H9 (cell line): ENCODE data around the gene RAB14. TPM values are rescaled to one million over a fixed set of nuclear protein-coding genes. Genes with fewer than 3 reads are reported as not detected.

Experiments
- DNase-seq: peaks from one replicate; pipeline ENCODE4 v3.0.0-alpha.2; 2017
- H2AFZ ChIP-seq: one replicate; pipeline ENCODE4 v1.6.1; 2013; ENCODE audit warnings: mild to moderate bottlenecking, low read length, control low read depth, moderate library complexity
- H2AK5ac ChIP-seq: 2 replicates; pipeline ENCODE4 v1.6.1; 2013; ENCODE audit warnings: low read length, control low read depth, mixed read lengths; ENCODE audit not compliant: insufficient read length
- H2BK120ac ChIP-seq: one replicate; pipeline ENCODE4 v1.6.1; 2013; ENCODE audit warnings: low read depth, mild to moderate bottlenecking, low read length, control low read depth, inconsistent platforms; ENCODE audit not compliant: poor library complexity, severe bottlenecking
- H2BK12ac ChIP-seq: 2 replicates; pipeline ENCODE4 v1.6.1; 2013; ENCODE audit warnings: low read length, control low read depth, mixed read lengths, low read depth; ENCODE audit not compliant: insufficient read length
- H2BK15ac ChIP-seq: 2 replicates; pipeline ENCODE4 v1.6.1; 2013; ENCODE audit warnings: low read depth, low read length, control low read depth
- H2BK20ac ChIP-seq: one replicate; pipeline ENCODE4 v1.6.1; 2013; ENCODE audit warnings: low read depth, mild to moderate bottlenecking, low read length, control low read depth, inconsistent platforms; ENCODE audit not compliant: poor library complexity, severe bottlenecking
- H2BK5ac ChIP-seq: 2 replicates; pipeline ENCODE4 v1.6.1; 2013; ENCODE audit warnings: low read length, control low read depth, mixed read lengths; ENCODE audit not compliant: insufficient read length
- H3K14ac ChIP-seq: 2 replicates; pipeline ENCODE4 v1.6.1; 2013; ENCODE audit warnings: low read length, control low read depth; ENCODE audit not compliant: insufficient read depth
- H3K18ac ChIP-seq: 2 replicates; pipeline ENCODE4 v1.6.1; 2013; ENCODE audit warnings: low read depth, mild to moderate bottlenecking, mixed read lengths, low read length, control low read depth; ENCODE audit not compliant: insufficient read length
- H3K23ac ChIP-seq: 2 replicates; pipeline ENCODE4 v1.6.1; 2013; ENCODE audit warnings: low read length, control low read depth, mixed read lengths, low read depth; ENCODE audit not compliant: insufficient read length
- H3K23me2 ChIP-seq: 2 replicates; pipeline ENCODE4 v1.6.1; 2013; ENCODE audit warnings: low read depth, mild to moderate bottlenecking, mixed read lengths, low read length, control low read depth; ENCODE audit not compliant: insufficient read length, poor library complexity, severe bottlenecking
- H3K27ac ChIP-seq: 2 replicates; pipeline ENCODE4 v1.5.1; 2013; ENCODE audit warnings: low read length, control low read depth, mixed read lengths, low read depth; ENCODE audit not compliant: insufficient read length
- H3K27me3 ChIP-seq: 2 replicates; pipeline ENCODE4 v1.6.1; 2013; ENCODE audit warnings: low read length, control low read depth, inconsistent platforms; ENCODE audit not compliant: insufficient read depth
- H3K4ac ChIP-seq: 2 replicates; pipeline ENCODE4 v1.6.1; 2013; ENCODE audit warnings: low read depth, mild to moderate bottlenecking, control low read depth, inconsistent platforms, low read length, moderate library complexity
- H3K4me1 ChIP-seq: 2 replicates; pipeline ENCODE4 v1.6.1; 2013; ENCODE audit warnings: low read length, control low read depth, inconsistent platforms; ENCODE audit not compliant: insufficient read depth
- H3K4me2 ChIP-seq: 2 replicates; pipeline ENCODE4 v1.6.1; 2013; ENCODE audit warnings: low read length, control low read depth, mixed read lengths; ENCODE audit not compliant: insufficient read length, insufficient read depth
- H3K56ac ChIP-seq: 2 replicates; pipeline ENCODE4 v1.6.1; 2013; ENCODE audit warnings: low read depth, mild to moderate bottlenecking, mixed read lengths, low read length, control low read depth; ENCODE audit not compliant: insufficient read length
- H3K79me1 ChIP-seq: 2 replicates; pipeline ENCODE4 v1.6.1; 2013; ENCODE audit warnings: low read depth, mild to moderate bottlenecking, moderate library complexity, low read length, control low read depth, inconsistent platforms; ENCODE audit not compliant: insufficient read depth, poor library complexity, severe bottlenecking
- H3K79me2 ChIP-seq: 2 replicates; pipeline ENCODE4 v1.6.1; 2013; ENCODE audit warnings: low read length, control low read depth, inconsistent platforms; ENCODE audit not compliant: insufficient read depth
- H3K9ac ChIP-seq: 2 replicates; pipeline ENCODE4 v1.6.1; 2013; ENCODE audit warnings: low read length, control low read depth, mixed read lengths; ENCODE audit not compliant: insufficient read length; ENCODE audit errors: extremely low read depth
- H3K9me3 ChIP-seq: one replicate; pipeline ENCODE4 v1.6.1; 2013; ENCODE audit warnings: low read depth, low read length, inconsistent platforms; ENCODE audit not compliant: control insufficient read depth
- H3T11ph ChIP-seq: one replicate; pipeline ENCODE4 v1.6.1; 2013; ENCODE audit warnings: mild to moderate bottlenecking, low read length, control low read depth, inconsistent platforms
- H4K20me1 ChIP-seq: one replicate; pipeline ENCODE4 v1.6.1; 2013; ENCODE audit not compliant: control insufficient read depth, insufficient read length, insufficient read depth
- H4K5ac ChIP-seq: 2 replicates; pipeline ENCODE4 v1.6.1; 2013; ENCODE audit warnings: low read depth, mild to moderate bottlenecking, mixed read lengths, low read length, control low read depth; ENCODE audit not compliant: insufficient read length
- H4K8ac ChIP-seq: replicated peaks from 2 replicates; pipeline ENCODE4 v1.6.1; 2013; ENCODE audit warnings: low read length, control low read depth, mixed read lengths, low read depth; ENCODE audit not compliant: insufficient read length
- H4K91ac ChIP-seq: 2 replicates; pipeline ENCODE4 v1.6.1; 2013; ENCODE audit warnings: low read depth, mild to moderate bottlenecking, moderate library complexity, mixed read lengths, low read length, control low read depth; ENCODE audit not compliant: insufficient read length
- H3K27ac Mint-ChIP-seq, 3 experiments: 2 replicates in 2 of 3; 3 replicates in 1 of 3; pipeline ENCODE4 v1.8.0; 2020 to 2021; ENCODE audit warnings: mixed read lengths in 3 of 3, mild to moderate bottlenecking in 1 of 3, moderate library complexity in 1 of 3
- H3K27me3 Mint-ChIP-seq: 2 replicates; pipeline ENCODE4 v1.8.0; 2021; ENCODE audit warnings: low read depth, mild to moderate bottlenecking, moderate library complexity, mixed read lengths
- H3K36me3 Mint-ChIP-seq, 3 experiments: 2 replicates in 2 of 3; 3 replicates in 1 of 3; pipeline ENCODE4 v1.8.0; 2020 to 2021; ENCODE audit warnings: low read depth in 3 of 3, mixed read lengths in 3 of 3; ENCODE audit not compliant: insufficient read depth in 1 of 3
- H3K4me1 Mint-ChIP-seq, 2 experiments: 2 replicates each; pipeline ENCODE4 v1.8.0; 2020; ENCODE audit warnings: mixed read lengths in 2 of 2
- H3K4me3 Mint-ChIP-seq, 2 experiments: 2 replicates in 1 of 2; 3 replicates in 1 of 2; pipeline ENCODE4 v1.8.0; 2020 to 2021; ENCODE audit warnings: mild to moderate bottlenecking in 2 of 2, mixed read lengths in 2 of 2, moderate library complexity in 1 of 2
- H3K9me3 Mint-ChIP-seq, 2 experiments: 2 replicates in 1 of 2; 3 replicates in 1 of 2; pipeline ENCODE4 v1.8.0; 2020; ENCODE audit warnings: mild to moderate bottlenecking in 2 of 2, mixed read lengths in 2 of 2, moderate library complexity in 1 of 2
- WGBS: extraction: QIAGEN DNeasy Blood & Tissue Kit; methylation state at CpG from one replicate; pipeline ENCODE4 v1.1.7; 2013; ENCODE audit warnings: missing lambda C conversion rate, low lambda C conversion rate, mixed read lengths; ENCODE audit not compliant: insufficient read length; ENCODE audit errors: extremely low coverage; 5-methylcytosine and 5-hydroxymethylcytosine counted together
- total RNA-seq: library from RNA; stranded (reverse); gene quantifications from 2 replicates; pipeline ENCODE4 v1.2.1, GENCODE V29; 2021
- TF ChIP-seq, protein P1 (sequence below): fragments of 200-600 bp; sonication (generic); conservative IDR thresholded peaks from 3 replicates; pipeline ENCODE4 v1.8.0; 2021; ENCODE audit warnings: antibody characterized with exemption, mild to moderate bottlenecking

The RAB14 gene
- total RNA-seq, 1 experiment from 2014 or later, result 33.6 TPM

- no peak overlapping the region for H3K4me2 ChIP-seq
- DNase-seq, result no peak
- Mint-ChIP-seq H3K4me1 (peaks cover 38 to 41% of the 10 kb centered on the region in 2 experiments), H3K4me3 (no peak overlapping the region), H3K9me3 (no peaks in the 10 kb centered on the region), H3K27me3 (peaks cover 12% of the 10 kb centered on the region), H3K36me3 (no peaks in the 10 kb centered on the region; a peak in 1 of 7 replicates), H3K27ac (no peak overlapping the region)
- H3K23ac ChIP-seq, result no peak overlapping the region
- no peaks in the 10 kb centered on the region for H3K4me1 ChIP-seq
- H3K79me1 ChIP-seq, result no peaks in the 10 kb centered on the region
- no peak overlapping the region for H2BK120ac ChIP-seq
- H3K23me2 ChIP-seq, result peaks cover 9% of the 10 kb centered on the region
- WGBS, result no CpG with 5 or more reads among the region's 4 CpGs
- H3K56ac ChIP-seq, result no peak overlapping the region
- no peak overlapping the region for H2BK12ac ChIP-seq
- no peak overlapping the region for H3K4ac ChIP-seq
- H4K8ac ChIP-seq, result no peak overlapping the region
- peaks cover 17% of the 10 kb centered on the region; the same call in 1 of the 2 replicates for H3K79me2 ChIP-seq
- no peaks in the 10 kb centered on the region for H4K20me1 ChIP-seq
- H4K5ac ChIP-seq, result no peak overlapping the region
- TF ChIP-seq, protein P1, sequence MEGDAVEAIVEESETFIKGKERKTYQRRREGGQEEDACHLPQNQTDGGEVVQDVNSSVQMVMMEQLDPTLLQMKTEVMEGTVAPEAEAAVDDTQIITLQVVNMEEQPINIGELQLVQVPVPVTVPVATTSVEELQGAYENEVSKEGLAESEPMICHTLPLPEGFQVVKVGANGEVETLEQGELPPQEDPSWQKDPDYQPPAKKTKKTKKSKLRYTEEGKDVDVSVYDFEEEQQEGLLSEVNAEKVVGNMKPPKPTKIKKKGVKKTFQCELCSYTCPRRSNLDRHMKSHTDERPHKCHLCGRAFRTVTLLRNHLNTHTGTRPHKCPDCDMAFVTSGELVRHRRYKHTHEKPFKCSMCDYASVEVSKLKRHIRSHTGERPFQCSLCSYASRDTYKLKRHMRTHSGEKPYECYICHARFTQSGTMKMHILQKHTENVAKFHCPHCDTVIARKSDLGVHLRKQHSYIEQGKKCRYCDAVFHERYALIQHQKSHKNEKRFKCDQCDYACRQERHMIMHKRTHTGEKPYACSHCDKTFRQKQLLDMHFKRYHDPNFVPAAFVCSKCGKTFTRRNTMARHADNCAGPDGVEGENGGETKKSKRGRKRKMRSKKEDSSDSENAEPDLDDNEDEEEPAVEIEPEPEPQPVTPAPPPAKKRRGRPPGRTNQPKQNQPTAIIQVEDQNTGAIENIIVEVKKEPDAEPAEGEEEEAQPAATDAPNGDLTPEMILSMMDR, result no peak
- H4K91ac ChIP-seq, result no peak overlapping the region
- H3K18ac ChIP-seq, result no peak overlapping the region
- H3K9ac ChIP-seq, result no peak overlapping the region
- H2BK5ac ChIP-seq, result no peak overlapping the region
- H2AFZ ChIP-seq, result no peak overlapping the region
- no peak overlapping the region for H2BK15ac ChIP-seq
- no peak overlapping the region for H3K14ac ChIP-seq
- no peaks in the 10 kb centered on the region for H3K9me3 ChIP-seq
- H3K27me3 ChIP-seq, result no peaks in the 10 kb centered on the region
- no peak overlapping the region for H2BK20ac ChIP-seq
- H3K27ac ChIP-seq, result no peak overlapping the region
- H3T11ph ChIP-seq, result no peak overlapping the region
- no peak overlapping the region for H2AK5ac ChIP-seq
Measured at GRCh38 chr9:121198512-121199042, 3.1 kb downstream of the RAB14 start.
